ENCODE measurements around the gene TIMP3. TPM values are rescaled to one million over a fixed set of nuclear protein-coding genes. Genes with fewer than 3 reads are reported as not detected.

Gene TIMP3
- total RNA-seq, 4 donors from 2014 or later = 40.1 to 93.3 (median 67.5) TPM

DNA sequence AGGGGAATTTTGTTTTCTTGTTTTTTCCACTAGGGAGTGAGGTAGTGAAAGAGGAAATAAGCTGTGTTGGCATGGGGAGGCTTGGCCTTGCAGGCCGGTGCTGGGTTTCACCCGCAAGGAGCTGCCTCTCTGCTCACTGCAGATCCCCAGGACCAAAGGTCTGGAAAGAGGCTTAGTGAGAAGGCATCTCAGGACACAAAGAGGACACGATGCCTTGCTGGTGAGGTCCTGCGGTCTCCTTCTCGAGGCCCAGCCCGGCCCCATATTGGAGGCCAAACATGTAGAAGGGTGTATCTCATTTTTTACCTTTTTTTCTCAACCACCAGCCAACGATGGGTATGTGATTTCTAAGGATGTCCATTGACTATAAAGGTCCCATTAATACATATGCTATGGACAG lies 17.6 kb downstream of the TIMP3 start:
- Histone ChIP-seq H3K36me3 (no peaks in the 10 kb centered on the region), H3K4me1 (no peaks in the 10 kb centered on the region), H3K27me3 (no peaks in the 10 kb centered on the region), H3K27ac (no peak overlapping the region), H3K4me3 (no peak overlapping the region), H3K9me3 (no peaks in the 10 kb centered on the region)
- no peak for DNase-seq
- TF ChIP-seq POLR2A (IDR thresholded peaks at IDR 0.05) = no peak
- no peak for TF ChIP-seq CTCF (IDR thresholded peaks at IDR 0.05)

GRCh38 chr22:32820131-32821119 lies 18.9 kb downstream of the TIMP3 start:
- no peaks in the 10 kb centered on the region for H3K27me3 ChIP-seq
- DNase-seq = no peak
- no peaks in the 10 kb centered on the region for H3K9me3 ChIP-seq
- H3K27ac ChIP-seq = no peak overlapping the region
- no peaks in the 10 kb centered on the region for H3K36me3 ChIP-seq
- H3K4me3 ChIP-seq = no peak overlapping the region
- no peaks in the 10 kb centered on the region for H3K4me1 ChIP-seq
- TF ChIP-seq POLR2A (IDR thresholded peaks at IDR 0.05) (no peak), CTCF (IDR thresholded peaks at IDR 0.05) (no peak)

- DNase-seq = no peak
- H3K4me3 ChIP-seq = no peak overlapping the region
- H3K27ac ChIP-seq = no peak overlapping the region
- no peaks in the 10 kb centered on the region for H3K36me3 ChIP-seq
- peaks cover 0 to 8% (median 0%) of the 10 kb centered on the region in 4 donors for H3K4me1 ChIP-seq
- H3K9me3 ChIP-seq = no peaks in the 10 kb centered on the region
- H3K27me3 ChIP-seq = no peaks in the 10 kb centered on the region
- TF ChIP-seq POLR2A (IDR thresholded peaks at IDR 0.05) (no peak), CTCF (IDR thresholded peaks at IDR 0.05) (no peak)
These were observed 20.8 kb downstream of the TIMP3 start for GRCh38 chr22:32822179-32822877.

GRCh38 chr22:32823024-32823730 lies 21.7 kb downstream of the TIMP3 start:
- Histone ChIP-seq H3K27me3 (no peaks in the 10 kb centered on the region), H3K4me1 (peaks cover 0 to 13% (median 0%) of the 10 kb centered on the region in 4 donors), H3K9me3 (no peaks in the 10 kb centered on the region), H3K4me3 (no peak overlapping the region), H3K27ac (no peak overlapping the region), H3K36me3 (no peaks in the 10 kb centered on the region)
- peak in 4 of 6 experiments; percentile 11 to 52 (median 42) for TF ChIP-seq CTCF (IDR thresholded peaks at IDR 0.05)
- no peak for TF ChIP-seq POLR2A (IDR thresholded peaks at IDR 0.05)
- DNase-seq = peak in 1 of 3 donors; percentile 65

DNA sequence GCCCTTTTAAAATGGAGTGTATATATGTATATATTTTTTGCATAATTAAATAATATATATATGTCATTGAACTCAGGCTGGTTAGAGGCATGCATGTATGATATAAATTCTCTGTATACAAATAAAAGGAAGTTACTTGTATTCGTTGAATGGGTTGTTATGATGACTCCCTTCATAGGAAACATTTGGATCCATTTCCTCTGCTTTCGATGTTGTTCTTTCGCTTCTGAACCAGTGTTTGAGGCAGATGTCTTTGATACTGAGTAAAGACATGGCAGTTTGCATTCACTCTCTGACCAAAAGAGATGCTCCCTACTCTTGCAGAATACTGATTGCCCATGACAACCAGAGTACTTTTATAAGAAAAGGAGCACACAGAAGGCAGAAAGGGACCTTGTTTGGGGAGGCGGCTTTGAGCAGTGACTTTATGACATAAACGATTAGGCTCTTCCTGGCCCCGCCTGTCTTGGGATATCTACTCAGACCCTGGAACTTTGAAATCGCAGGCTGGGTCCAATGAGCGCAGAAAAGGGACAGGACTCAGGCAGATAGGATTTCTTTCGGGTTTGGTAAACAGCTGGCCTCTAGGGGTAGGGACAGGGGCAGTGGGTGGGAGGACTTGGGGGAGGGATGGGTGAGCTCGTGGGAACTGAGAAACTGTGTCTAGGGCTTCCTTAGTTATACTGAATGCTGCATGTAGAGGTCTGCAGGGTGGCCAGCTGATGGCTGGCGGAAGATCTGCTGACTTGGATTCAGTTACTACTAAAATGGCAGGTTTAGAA lies 23.2 kb downstream of the TIMP3 start:
- peaks cover 0 to 21% (median 0%) of the 10 kb centered on the region in 4 donors for H3K4me1 ChIP-seq
- no peak overlapping the region for H3K4me3 ChIP-seq
- no peak overlapping the region for H3K27ac ChIP-seq
- H3K36me3 ChIP-seq = no peaks in the 10 kb centered on the region
- TF ChIP-seq CTCF (IDR thresholded peaks at IDR 0.05) (no peak), POLR2A (IDR thresholded peaks at IDR 0.05) (no peak)
- no peaks in the 10 kb centered on the region for H3K27me3 ChIP-seq
- H3K9me3 ChIP-seq = no peaks in the 10 kb centered on the region
- DNase-seq = no peak

All from Peyer's patch (tissue), 4 donors.